ENCODE data around the gene UGT1A10.

DNA sequence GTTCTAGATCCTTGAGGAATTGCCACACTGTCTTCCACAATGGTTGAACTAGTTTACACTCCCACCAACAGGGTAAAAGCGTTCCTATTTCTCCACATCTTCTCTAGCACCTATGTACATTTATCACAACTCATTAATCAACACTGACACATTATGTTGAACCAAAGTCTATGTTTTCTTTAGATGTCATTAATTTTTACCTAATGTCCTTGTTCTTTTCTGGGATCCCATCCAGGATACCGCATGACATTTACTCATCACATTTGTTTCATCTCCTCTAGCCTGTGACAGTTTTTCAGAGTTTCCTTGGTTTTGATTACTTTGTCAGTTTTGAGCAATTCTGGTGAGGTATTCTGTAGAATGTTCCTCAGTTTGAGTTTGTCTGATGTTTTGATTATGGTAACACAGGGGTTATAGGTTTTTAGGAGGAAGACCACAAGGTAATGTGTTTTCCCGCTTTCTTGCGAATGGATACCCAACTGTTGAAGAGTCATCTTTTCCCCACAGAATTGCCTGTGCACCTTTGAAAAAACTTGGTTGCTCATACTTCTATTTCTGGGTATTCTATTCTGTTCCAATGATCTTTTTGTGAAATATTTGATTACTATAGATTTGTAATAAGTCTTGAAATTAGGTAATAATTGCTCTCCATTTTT is 32.5 kb downstream of the UGT1A10 start:
- TF ChIP-seq HOXA7 (CRISPR knock-in tag; IDR thresholded peaks at IDR 0.05) (no peak), CEBPZ (IDR thresholded peaks at IDR 0.05; ENCODE audit: low read length) (no peak), SUZ12 (IDR thresholded peaks at IDR 0.05; ENCODE audit: low read depth, low read length) (no peak)
